ENCODE measurements around the gene CX3CR1. TPM values are rescaled to one million over a fixed set of nuclear protein-coding genes. Genes with fewer than 3 reads are reported as not detected.

The CX3CR1 gene
- total RNA-seq (2022) (not detected in 2 replicates), Bru-seq, nascent RNA (percentile 9 among the genes with signal in this experiment), BruChase-seq, experiment 1, labeled RNA remaining after a 6-hour chase (percentile 18 among the genes with signal in this experiment), BruChase-seq, experiment 2, labeled RNA remaining after a 2-hour chase (percentile 14 among the genes with signal in this experiment)
- long read RNA-seq, partial matches to known transcripts = 0 of 1 reads
- long read RNA-seq, other reads (novel, unspliced or antisense) = 1 of 1 reads

GRCh38 chr3:39279745-39280517 lies at the start of gene CX3CR1:
Gene CX3CR1 (minus strand): TSS chr3:39280036. CDS start chr3:39266509, 13,527 bp downstream.
- no peak for TF ChIP-seq CTCF (IDR thresholded peaks at IDR 0.05; ENCODE audit: unreplicated experiment)
- H3K9me3 Mint-ChIP-seq (ENCODE audit: unreplicated experiment) = no peaks in the 10 kb centered on the region
- H3K27ac Mint-ChIP-seq (ENCODE audit: low read depth, unreplicated experiment) = no peak within 1 kb of the TSS
- H3K27me3 Mint-ChIP-seq (ENCODE audit: insufficient read depth, unreplicated experiment) = peaks cover 26% of the 10 kb centered on the region
- H3K4me1 Mint-ChIP-seq (ENCODE audit: insufficient read depth, unreplicated experiment) = peaks cover 7% of the 10 kb centered on the region
- no TSS peak for BruUV-seq (replicated peaks)
- ChIA-PET CTCF (interaction anchor here (0.8 to 8.2 kb wide), 6 partner anchors 8 to 154 kb away, joined by 3 to 70 read pairs (median 4); no protein-coding TSS in a partner anchor), POLR2A (no interaction called here)
- intact Hi-C loops (cut with micrococcal nuclease) = no loop called here
- no peaks in the 10 kb centered on the region for H3K36me3 Mint-ChIP-seq (ENCODE audit: insufficient read depth, unreplicated experiment)
- H3K4me3 Mint-ChIP-seq (ENCODE audit: unreplicated experiment) = no peak within 1 kb of the TSS
- DNase-seq (ENCODE audit: unreplicated experiment) = no peak

- ChIA-PET CTCF (interaction anchor here (0.7 kb wide), 1 partner anchor 41 kb away, joined by 3 read pairs; no protein-coding TSS in a partner anchor), POLR2A (no interaction called here)
- intact Hi-C loops (cut with micrococcal nuclease) = no loop called here
- no TSS peak for BruUV-seq (replicated peaks)
- Mint-ChIP-seq H3K36me3 (ENCODE audit: insufficient read depth, unreplicated experiment) (no peaks in the 10 kb centered on the region), H3K4me1 (ENCODE audit: insufficient read depth, unreplicated experiment) (no peaks in the 10 kb centered on the region), H3K4me3 (ENCODE audit: unreplicated experiment) (no peak within 1 kb of the TSS), H3K27me3 (ENCODE audit: insufficient read depth, unreplicated experiment) (no peaks in the 10 kb centered on the region), H3K9me3 (ENCODE audit: unreplicated experiment) (no peaks in the 10 kb centered on the region), H3K27ac (ENCODE audit: low read depth, unreplicated experiment) (no peak within 1 kb of the TSS)
- no peak for DNase-seq (ENCODE audit: unreplicated experiment)
- no peak for TF ChIP-seq CTCF (IDR thresholded peaks at IDR 0.05; ENCODE audit: unreplicated experiment)
These were observed 49.7 kb upstream of the CX3CR1 start, which contains the start of gene CCR8 for GRCh38 chr3:39329493-39329892. Gene CCR8 (plus strand): TSS chr3:39329709. CDS start chr3:39332332, 2,623 bp downstream.

GRCh38 chr3:39327746-39328349 lies 48.0 kb upstream of the CX3CR1 start:
- ChIA-PET CTCF (interaction anchor here (1.5 kb wide), 1 partner anchor 35 kb away, joined by 3 read pairs; no protein-coding TSS in a partner anchor), POLR2A (no interaction called here)
- no peaks in the 10 kb centered on the region for H3K9me3 Mint-ChIP-seq (ENCODE audit: unreplicated experiment)
- DNase-seq (ENCODE audit: unreplicated experiment) = no peak
- intact Hi-C loops (cut with micrococcal nuclease) = no loop called here
- no peak overlapping the region for H3K27ac Mint-ChIP-seq (ENCODE audit: low read depth, unreplicated experiment)
- BruUV-seq (replicated peaks) = no TSS peak
- no peaks in the 10 kb centered on the region for H3K27me3 Mint-ChIP-seq (ENCODE audit: insufficient read depth, unreplicated experiment)
- no peaks in the 10 kb centered on the region for H3K4me1 Mint-ChIP-seq (ENCODE audit: insufficient read depth, unreplicated experiment)
- no peaks in the 10 kb centered on the region for H3K36me3 Mint-ChIP-seq (ENCODE audit: insufficient read depth, unreplicated experiment)
- no peak overlapping the region for H3K4me3 Mint-ChIP-seq (ENCODE audit: unreplicated experiment)
- TF ChIP-seq CTCF (IDR thresholded peaks at IDR 0.05; ENCODE audit: unreplicated experiment) = no peak

All from MCF 10A (cell line).